Measurements from ENCODE around the gene CCDC192.

DNA sequence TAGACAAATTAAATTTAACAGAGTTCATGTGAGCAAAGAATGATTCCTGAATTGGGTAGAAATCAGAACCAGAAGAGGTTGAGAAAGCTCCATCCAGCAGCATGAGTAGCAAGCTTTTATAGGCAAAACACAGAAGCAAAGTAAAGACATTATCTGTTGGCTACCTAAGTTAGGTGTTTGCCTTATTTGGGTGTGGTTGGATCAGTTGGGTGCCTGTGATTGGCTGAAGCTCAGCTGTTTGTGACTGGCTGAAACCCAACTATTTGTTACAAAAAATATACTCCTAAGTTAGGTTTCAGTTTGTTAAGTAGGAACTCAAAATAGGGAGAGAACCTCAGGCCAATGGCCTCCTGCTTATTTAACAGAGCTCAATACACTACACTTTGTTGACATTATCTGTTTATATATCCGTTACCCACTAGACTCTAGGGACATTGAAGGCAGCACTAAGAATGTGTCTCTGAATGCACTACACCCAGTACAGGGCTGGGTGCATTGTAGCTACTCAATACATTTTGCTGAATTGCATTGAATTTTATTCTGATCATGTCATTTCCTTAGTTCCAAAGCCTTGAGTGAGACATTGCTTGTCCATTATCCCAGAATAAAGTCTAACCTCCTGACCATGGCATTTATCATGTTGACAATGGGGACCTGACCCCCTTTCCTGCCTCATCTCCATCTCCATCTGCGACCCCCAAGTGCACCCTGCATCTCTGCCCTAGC is 98.7 kb downstream of the CCDC192 start:
- TF ChIP-seq, protein P1, sequence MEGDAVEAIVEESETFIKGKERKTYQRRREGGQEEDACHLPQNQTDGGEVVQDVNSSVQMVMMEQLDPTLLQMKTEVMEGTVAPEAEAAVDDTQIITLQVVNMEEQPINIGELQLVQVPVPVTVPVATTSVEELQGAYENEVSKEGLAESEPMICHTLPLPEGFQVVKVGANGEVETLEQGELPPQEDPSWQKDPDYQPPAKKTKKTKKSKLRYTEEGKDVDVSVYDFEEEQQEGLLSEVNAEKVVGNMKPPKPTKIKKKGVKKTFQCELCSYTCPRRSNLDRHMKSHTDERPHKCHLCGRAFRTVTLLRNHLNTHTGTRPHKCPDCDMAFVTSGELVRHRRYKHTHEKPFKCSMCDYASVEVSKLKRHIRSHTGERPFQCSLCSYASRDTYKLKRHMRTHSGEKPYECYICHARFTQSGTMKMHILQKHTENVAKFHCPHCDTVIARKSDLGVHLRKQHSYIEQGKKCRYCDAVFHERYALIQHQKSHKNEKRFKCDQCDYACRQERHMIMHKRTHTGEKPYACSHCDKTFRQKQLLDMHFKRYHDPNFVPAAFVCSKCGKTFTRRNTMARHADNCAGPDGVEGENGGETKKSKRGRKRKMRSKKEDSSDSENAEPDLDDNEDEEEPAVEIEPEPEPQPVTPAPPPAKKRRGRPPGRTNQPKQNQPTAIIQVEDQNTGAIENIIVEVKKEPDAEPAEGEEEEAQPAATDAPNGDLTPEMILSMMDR (conservative IDR thresholded peaks at IDR 0.05; ENCODE audit: low read depth, low read length), result no peak
- no peak for TF ChIP-seq EZH2 (IDR thresholded peaks at IDR 0.05; ENCODE audit: borderline replicate concordance, low read depth, low read length, poor library complexity, severe bottlenecking)
